Measurements from ENCODE around the gene P2RY12.

DNA sequence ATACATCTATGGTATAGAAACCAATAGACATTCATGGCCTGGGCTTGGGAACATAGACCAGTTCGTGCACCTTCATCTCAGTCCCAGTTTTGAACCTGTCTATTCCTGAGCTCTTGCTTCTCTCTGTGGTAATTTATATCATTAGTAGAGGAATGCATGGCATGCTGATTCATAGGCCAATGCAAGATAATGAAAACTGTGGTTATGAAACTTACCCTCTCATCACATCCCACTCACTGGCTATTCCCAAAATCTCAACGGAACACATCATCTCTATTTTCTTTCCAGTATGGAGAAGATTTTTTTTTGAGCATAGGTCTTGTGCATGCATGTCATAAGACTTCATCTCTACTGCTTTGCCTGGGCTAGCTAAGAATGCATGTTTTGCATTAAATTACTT is 18.7 kb upstream of the P2RY12 start:
- TF ChIP-seq ZNF8 (CRISPR knock-in tag; IDR thresholded peaks at IDR 0.05), result no peak
- TF ChIP-seq, protein P1, sequence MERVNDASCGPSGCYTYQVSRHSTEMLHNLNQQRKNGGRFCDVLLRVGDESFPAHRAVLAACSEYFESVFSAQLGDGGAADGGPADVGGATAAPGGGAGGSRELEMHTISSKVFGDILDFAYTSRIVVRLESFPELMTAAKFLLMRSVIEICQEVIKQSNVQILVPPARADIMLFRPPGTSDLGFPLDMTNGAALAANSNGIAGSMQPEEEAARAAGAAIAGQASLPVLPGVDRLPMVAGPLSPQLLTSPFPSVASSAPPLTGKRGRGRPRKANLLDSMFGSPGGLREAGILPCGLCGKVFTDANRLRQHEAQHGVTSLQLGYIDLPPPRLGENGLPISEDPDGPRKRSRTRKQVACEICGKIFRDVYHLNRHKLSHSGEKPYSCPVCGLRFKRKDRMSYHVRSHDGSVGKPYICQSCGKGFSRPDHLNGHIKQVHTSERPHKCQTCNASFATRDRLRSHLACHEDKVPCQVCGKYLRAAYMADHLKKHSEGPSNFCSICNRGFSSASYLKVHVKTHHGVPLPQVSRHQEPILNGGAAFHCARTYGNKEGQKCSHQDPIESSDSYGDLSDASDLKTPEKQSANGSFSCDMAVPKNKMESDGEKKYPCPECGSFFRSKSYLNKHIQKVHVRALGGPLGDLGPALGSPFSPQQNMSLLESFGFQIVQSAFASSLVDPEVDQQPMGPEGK (CRISPR knock-in tag; IDR thresholded peaks at IDR 0.05; ENCODE audit: borderline replicate concordance), result no peak
- no peak for TF ChIP-seq CREB5 (CRISPR knock-in tag; IDR thresholded peaks at IDR 0.05; ENCODE audit: low read depth)
- no peak for TF ChIP-seq ZFP3 (CRISPR knock-in tag; IDR thresholded peaks at IDR 0.05)
- no peak for TF ChIP-seq CSRNP3 (CRISPR knock-in tag; IDR thresholded peaks at IDR 0.05)
- TF ChIP-seq TCF4 (CRISPR knock-in tag; IDR thresholded peaks at IDR 0.05; ENCODE audit: borderline replicate concordance), result no peak
- TF ChIP-seq ZNF70 (CRISPR knock-in tag; IDR thresholded peaks at IDR 0.05), result no peak
- no peak for TF ChIP-seq ZC3H10 (CRISPR knock-in tag; IDR thresholded peaks at IDR 0.05)
- TF ChIP-seq CSDC2 (CRISPR knock-in tag; IDR thresholded peaks at IDR 0.05), result no peak
- TF ChIP-seq ARNTL (CRISPR knock-in tag; IDR thresholded peaks at IDR 0.05; ENCODE audit: borderline replicate concordance, low read depth), result no peak
- TF ChIP-seq TOX (CRISPR knock-in tag; IDR thresholded peaks at IDR 0.05; ENCODE audit: borderline replicate concordance), result no peak
- no peak for TF ChIP-seq PPARA (CRISPR knock-in tag; IDR thresholded peaks at IDR 0.05; ENCODE audit: borderline replicate concordance)
- no peak for TF ChIP-seq BACH2 (CRISPR knock-in tag; IDR thresholded peaks at IDR 0.05; ENCODE audit: borderline replicate concordance)
- TF ChIP-seq RARB (CRISPR knock-in tag; IDR thresholded peaks at IDR 0.05), result no peak
